ENCODE measurements around the gene NEURL1.

Gene NEURL1

GRCh38 chr10:103562383-103562782 is 68.9 kb downstream of the NEURL1 start:
- Histone ChIP-seq H3K4me1 (ENCODE audit: insufficient read depth, insufficient read length) (peaks cover 5% of the 10 kb centered on the region), H3K4me3 (ENCODE audit: insufficient read length, low read depth) (no peak overlapping the region), H3K27me3 (ENCODE audit: insufficient read depth, insufficient read length) (no peaks in the 10 kb centered on the region), H3K9me3 (ENCODE audit: insufficient read depth, low read length) (peaks cover 4% of the 10 kb centered on the region; the same call in 1 of the 2 replicates), H3K9ac (ENCODE audit: insufficient read length, low read depth) (no peak overlapping the region), H3K36me3 (ENCODE audit: insufficient read depth, insufficient read length, low read length) (no peaks in the 10 kb centered on the region)
- TF ChIP-seq YY1 (IDR thresholded peaks at IDR 0.05; ENCODE audit: insufficient read depth, insufficient read length) (no peak), ZNF274 (IDR thresholded peaks at IDR 0.05; ENCODE audit: low read depth, low read length) (no peak), SUZ12 (IDR thresholded peaks at IDR 0.05; ENCODE audit: extremely low read depth, insufficient read depth, insufficient read length) (no peak)
- no peak for DNase-seq (ENCODE audit: low read depth, low spot score)

DNA sequence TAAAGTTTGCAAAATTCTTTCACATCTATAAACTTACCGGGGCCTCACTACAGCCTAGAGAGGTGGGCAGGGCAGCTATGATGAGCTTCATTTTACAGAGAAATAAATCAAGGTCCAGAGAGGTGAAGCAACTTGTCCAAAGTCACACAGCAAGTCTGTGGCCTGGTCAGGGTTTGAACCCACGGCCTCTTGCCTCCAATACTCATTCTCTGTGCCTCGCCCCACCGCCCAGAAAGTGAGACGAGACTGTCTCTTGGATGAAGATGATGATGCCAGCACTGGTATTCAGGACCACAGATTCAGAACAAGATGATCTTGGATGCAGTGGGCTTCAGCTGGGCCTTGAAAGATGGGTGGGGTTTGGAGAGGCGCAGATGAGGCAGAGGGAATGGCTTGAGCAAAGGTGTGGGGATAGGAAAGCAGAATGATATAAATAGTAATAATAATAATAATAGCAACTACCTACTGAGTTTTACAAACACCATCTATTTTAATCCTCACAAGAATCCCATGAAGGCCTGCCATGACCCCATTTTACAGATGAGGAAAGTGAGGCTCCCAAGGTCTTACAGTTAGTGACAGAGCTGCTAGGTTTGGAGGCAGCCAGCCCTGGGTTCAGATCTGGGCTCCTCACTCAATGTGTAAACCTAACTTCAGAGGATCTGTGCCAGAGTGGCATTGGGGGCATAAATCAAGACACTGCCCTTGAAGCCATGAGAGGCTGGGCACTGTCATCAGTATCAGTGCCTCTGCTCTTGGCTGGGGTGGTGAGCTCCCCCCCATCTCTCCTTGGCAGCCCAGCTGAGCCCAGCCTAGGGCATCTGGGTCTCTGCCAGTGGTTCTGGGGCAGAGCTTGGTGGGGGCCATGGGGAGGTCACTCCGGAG is 70.0 kb downstream of the NEURL1 start:
- H3K4me3 ChIP-seq (ENCODE audit: insufficient read length, low read depth) = no peak overlapping the region
- TF ChIP-seq SUZ12 (IDR thresholded peaks at IDR 0.05; ENCODE audit: extremely low read depth, insufficient read depth, insufficient read length) (no peak), ZNF274 (IDR thresholded peaks at IDR 0.05; ENCODE audit: low read depth, low read length) (no peak), YY1 (IDR thresholded peaks at IDR 0.05; ENCODE audit: insufficient read depth, insufficient read length) (no peak)
- peaks cover 5% of the 10 kb centered on the region for H3K4me1 ChIP-seq (ENCODE audit: insufficient read depth, insufficient read length)
- H3K27me3 ChIP-seq (ENCODE audit: insufficient read depth, insufficient read length) = no peaks in the 10 kb centered on the region
- no peak overlapping the region for H3K9ac ChIP-seq (ENCODE audit: insufficient read length, low read depth)
- no peaks in the 10 kb centered on the region for H3K36me3 ChIP-seq (ENCODE audit: insufficient read depth, insufficient read length, low read length)
- H3K9me3 ChIP-seq (ENCODE audit: insufficient read depth, low read length) = peaks cover 4% of the 10 kb centered on the region; the same call in 1 of the 2 replicates
- DNase-seq (ENCODE audit: low read depth, low spot score) = no peak

GRCh38 chr10:103564116-103564501 is 70.6 kb downstream of the NEURL1 start:
- H3K9me3 ChIP-seq (ENCODE audit: insufficient read depth, low read length) = peaks cover 4% of the 10 kb centered on the region; the same call in 1 of the 2 replicates
- TF ChIP-seq YY1 (IDR thresholded peaks at IDR 0.05; ENCODE audit: insufficient read depth, insufficient read length) (no peak), ZNF274 (IDR thresholded peaks at IDR 0.05; ENCODE audit: low read depth, low read length) (no peak), SUZ12 (IDR thresholded peaks at IDR 0.05; ENCODE audit: extremely low read depth, insufficient read depth, insufficient read length) (no peak)
- H3K4me1 ChIP-seq (ENCODE audit: insufficient read depth, insufficient read length) = peaks cover 5% of the 10 kb centered on the region
- no peak overlapping the region for H3K9ac ChIP-seq (ENCODE audit: insufficient read length, low read depth)
- no peaks in the 10 kb centered on the region for H3K27me3 ChIP-seq (ENCODE audit: insufficient read depth, insufficient read length)
- H3K36me3 ChIP-seq (ENCODE audit: insufficient read depth, insufficient read length, low read length) = no peaks in the 10 kb centered on the region
- no peak for DNase-seq (ENCODE audit: low read depth, low spot score)
- no peak overlapping the region for H3K4me3 ChIP-seq (ENCODE audit: insufficient read length, low read depth)

DNA sequence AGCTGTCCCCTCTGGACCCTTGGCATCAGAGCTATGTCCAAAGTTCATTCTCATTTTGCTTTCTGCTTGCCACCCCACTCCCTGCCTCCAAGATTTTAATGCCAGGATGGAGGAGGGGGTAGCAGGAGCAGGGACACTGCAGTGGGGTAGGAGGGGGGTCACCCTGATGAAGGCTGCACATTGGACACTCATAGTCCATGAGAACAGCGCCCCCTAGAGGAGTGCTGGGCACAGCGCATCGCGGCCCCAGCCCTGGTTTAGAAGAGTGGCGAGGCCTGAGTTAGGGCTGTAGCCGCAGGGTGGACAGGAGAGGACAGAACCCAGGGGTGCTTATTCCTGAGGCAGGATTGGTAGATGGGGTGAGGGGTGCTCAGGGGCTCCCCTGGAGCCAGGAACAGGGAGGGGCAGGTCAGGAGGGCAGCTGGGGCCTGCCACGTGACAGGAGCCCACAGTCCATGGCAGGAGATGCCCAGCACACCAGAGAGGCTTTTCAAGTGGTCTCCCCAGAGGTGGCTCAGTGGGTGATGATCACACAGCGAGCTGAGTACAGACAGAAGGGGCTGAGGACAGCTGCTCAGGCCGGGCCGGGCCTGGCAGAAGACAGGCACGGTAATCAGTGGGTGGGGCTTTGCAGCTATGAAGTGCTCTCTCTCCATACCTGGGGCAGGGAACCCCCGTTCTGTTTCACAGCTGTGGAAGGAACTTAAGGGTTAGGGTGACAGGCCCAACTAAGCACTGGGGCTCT is 71.4 kb downstream of the NEURL1 start:
- Histone ChIP-seq H3K4me3 (ENCODE audit: insufficient read length, low read depth) (no peak overlapping the region), H3K36me3 (ENCODE audit: insufficient read depth, insufficient read length, low read length) (no peaks in the 10 kb centered on the region), H3K9me3 (ENCODE audit: insufficient read depth, low read length) (peaks cover 4% of the 10 kb centered on the region; the same call in 1 of the 2 replicates), H3K27me3 (ENCODE audit: insufficient read depth, insufficient read length) (no peaks in the 10 kb centered on the region), H3K9ac (ENCODE audit: insufficient read length, low read depth) (peak overlapping the region; percentile 4), H3K4me1 (ENCODE audit: insufficient read depth, insufficient read length) (peaks cover 5% of the 10 kb centered on the region)
- TF ChIP-seq ZNF274 (IDR thresholded peaks at IDR 0.05; ENCODE audit: low read depth, low read length) (no peak), YY1 (IDR thresholded peaks at IDR 0.05; ENCODE audit: insufficient read depth, insufficient read length) (no peak), SUZ12 (IDR thresholded peaks at IDR 0.05; ENCODE audit: extremely low read depth, insufficient read depth, insufficient read length) (no peak)
- DNase-seq (ENCODE audit: low read depth, low spot score) = peak; percentile 32

DNA sequence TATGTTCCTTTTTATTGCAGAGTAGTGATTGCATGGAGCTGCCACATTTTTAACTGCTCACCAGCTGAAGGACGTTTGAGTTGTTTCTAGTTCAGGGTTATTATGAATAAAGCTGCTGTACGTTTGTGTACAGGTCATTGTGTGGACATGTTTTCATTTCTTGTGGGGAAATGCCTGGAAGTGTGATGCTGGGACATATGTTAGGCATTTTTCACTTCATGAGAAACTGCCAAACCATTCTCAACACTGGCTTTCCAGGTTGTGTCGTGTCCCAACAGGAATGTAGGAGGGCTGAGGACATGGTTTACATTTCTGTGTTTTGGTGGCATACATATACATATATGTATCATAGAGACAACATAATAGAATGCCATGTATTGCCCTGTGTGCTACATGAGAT is 73.0 kb downstream of the NEURL1 start:
- H3K4me3 ChIP-seq (ENCODE audit: insufficient read length, low read depth) = no peak overlapping the region
- H3K9me3 ChIP-seq (ENCODE audit: insufficient read depth, low read length) = no peaks in the 10 kb centered on the region
- no peaks in the 10 kb centered on the region for H3K27me3 ChIP-seq (ENCODE audit: insufficient read depth, insufficient read length)
- peaks cover 4% of the 10 kb centered on the region for H3K4me1 ChIP-seq (ENCODE audit: insufficient read depth, insufficient read length)
- H3K9ac ChIP-seq (ENCODE audit: insufficient read length, low read depth) = no peak overlapping the region
- no peak for TF ChIP-seq ZNF274 (IDR thresholded peaks at IDR 0.05; ENCODE audit: low read depth, low read length)
- no peak for TF ChIP-seq YY1 (IDR thresholded peaks at IDR 0.05; ENCODE audit: insufficient read depth, insufficient read length)
- no peak for TF ChIP-seq SUZ12 (IDR thresholded peaks at IDR 0.05; ENCODE audit: extremely low read depth, insufficient read depth, insufficient read length)
- DNase-seq (ENCODE audit: low read depth, low spot score) = no peak
- no peaks in the 10 kb centered on the region for H3K36me3 ChIP-seq (ENCODE audit: insufficient read depth, insufficient read length, low read length)

GRCh38 chr10:103568505-103568904 is 75.0 kb downstream of the NEURL1 start:
- Histone ChIP-seq H3K9me3 (ENCODE audit: insufficient read depth, low read length) (no peaks in the 10 kb centered on the region), H3K36me3 (ENCODE audit: insufficient read depth, insufficient read length, low read length) (no peaks in the 10 kb centered on the region), H3K27me3 (ENCODE audit: insufficient read depth, insufficient read length) (no peaks in the 10 kb centered on the region), H3K4me3 (ENCODE audit: insufficient read length, low read depth) (no peak overlapping the region), H3K9ac (ENCODE audit: insufficient read length, low read depth) (no peak overlapping the region), H3K4me1 (ENCODE audit: insufficient read depth, insufficient read length) (peaks cover 5% of the 10 kb centered on the region)
- no peak for TF ChIP-seq ZNF274 (IDR thresholded peaks at IDR 0.05; ENCODE audit: low read depth, low read length)
- no peak for TF ChIP-seq SUZ12 (IDR thresholded peaks at IDR 0.05; ENCODE audit: extremely low read depth, insufficient read depth, insufficient read length)
- TF ChIP-seq YY1 (IDR thresholded peaks at IDR 0.05; ENCODE audit: insufficient read depth, insufficient read length) = no peak
- no peak for DNase-seq (ENCODE audit: low read depth, low spot score)

DNA sequence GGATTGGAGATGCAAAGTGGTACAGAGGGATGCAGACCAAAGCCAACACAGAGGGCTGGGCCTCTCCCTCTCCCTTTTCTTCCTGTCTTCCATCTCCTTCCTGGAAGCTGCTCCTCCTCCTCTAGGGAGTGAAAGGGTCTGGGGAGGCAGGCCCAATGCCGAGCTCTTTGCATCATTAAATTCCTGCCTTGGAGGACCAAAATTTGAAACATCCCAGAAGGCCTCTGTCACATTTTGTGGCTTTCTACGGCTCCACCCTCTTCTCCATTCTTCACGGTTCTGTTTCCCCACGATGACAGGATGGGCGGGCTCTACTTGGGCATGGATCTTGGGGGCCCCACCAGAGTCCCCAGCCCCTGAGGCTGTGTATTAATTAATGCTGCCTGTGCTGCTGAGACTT is 76.4 kb downstream of the NEURL1 start:
- Histone ChIP-seq H3K9ac (ENCODE audit: insufficient read length, low read depth) (no peak overlapping the region), H3K4me3 (ENCODE audit: insufficient read length, low read depth) (no peak overlapping the region), H3K9me3 (ENCODE audit: insufficient read depth, low read length) (no peaks in the 10 kb centered on the region), H3K27me3 (ENCODE audit: insufficient read depth, insufficient read length) (no peaks in the 10 kb centered on the region), H3K4me1 (ENCODE audit: insufficient read depth, insufficient read length) (peaks cover 2% of the 10 kb centered on the region), H3K36me3 (ENCODE audit: insufficient read depth, insufficient read length, low read length) (no peaks in the 10 kb centered on the region)
- no peak for DNase-seq (ENCODE audit: low read depth, low spot score)
- no peak for TF ChIP-seq SUZ12 (IDR thresholded peaks at IDR 0.05; ENCODE audit: extremely low read depth, insufficient read depth, insufficient read length)
- no peak for TF ChIP-seq YY1 (IDR thresholded peaks at IDR 0.05; ENCODE audit: insufficient read depth, insufficient read length)
- TF ChIP-seq ZNF274 (IDR thresholded peaks at IDR 0.05; ENCODE audit: low read depth, low read length) = no peak
